ENCODE data around the gene LIPN. TPM values are rescaled to one million over a fixed set of nuclear protein-coding genes. Genes with fewer than 3 reads are reported as not detected.

The LIPN gene
- total RNA-seq, 3 donors from 2014 or later (not counting 1 experiment from before 2014, with no cell fraction given) = 0.66 to 0.83 TPM; not detected in 1

- DNase-seq (no peak), ATAC-seq (no peak)
- Mint-ChIP-seq H3K4me3 (no peak within 1 kb of the TSS), H3K9me3 (no peaks in the 10 kb centered on the region), H3K36me3 (no peaks in the 10 kb centered on the region), H3K27me3 (ENCODE audit: low read depth in 2 of 2) (no peaks in the 10 kb centered on the region), H3K4me1 (no peaks in the 10 kb centered on the region), H3K27ac (no peak within 1 kb of the TSS)
- H3K4me1 ChIP-seq (ENCODE audit: control insufficient read depth, insufficient read depth, low read length) = no peaks in the 10 kb centered on the region
- WGBS (ENCODE audit: insufficient coverage) = 96% methylated on average over 1 of the region's 2 CpGs
- H3K36me3 ChIP-seq (ENCODE audit: control insufficient read depth, insufficient read depth, low read length) = no peaks in the 10 kb centered on the region
- H3K27ac ChIP-seq (ENCODE audit: low read length) = no peak within 1 kb of the TSS
- H3K4me3 ChIP-seq (ENCODE audit: low read length) = no peak within 1 kb of the TSS
- H3K9me3 ChIP-seq (ENCODE audit: control insufficient read depth, insufficient read depth, low read length) = no peaks in the 10 kb centered on the region
- intact Hi-C loops (cut with micrococcal nuclease) = no loop called here
- H3K27me3 ChIP-seq (ENCODE audit: control insufficient read depth, insufficient read depth, low read length) = no peaks in the 10 kb centered on the region
- TF ChIP-seq CTCF (IDR thresholded peaks at IDR 0.05) = no peak
Measured at GRCh38 chr10:88802523-88803285, 42.9 kb downstream of the LIPN start, which contains the start of gene LIPM. TSS of gene LIPM (plus strand) at chr10:88802730. CDS start at chr10:88802897, 167 bp downstream.

- H3K4me3 Mint-ChIP-seq = no peak overlapping the region
- H3K27ac ChIP-seq (ENCODE audit: low read length) = no peak overlapping the region
- H3K9me3 Mint-ChIP-seq = no peaks in the 10 kb centered on the region
- no peaks in the 10 kb centered on the region for H3K27me3 ChIP-seq (ENCODE audit: control insufficient read depth, insufficient read depth, low read length)
- H3K4me1 ChIP-seq (ENCODE audit: control insufficient read depth, insufficient read depth, low read length) = no peaks in the 10 kb centered on the region
- no peak for ATAC-seq
- WGBS (ENCODE audit: insufficient coverage) = 100% methylated on average over 1 of the region's 2 CpGs
- H3K36me3 Mint-ChIP-seq = no peaks in the 10 kb centered on the region
- no peaks in the 10 kb centered on the region for H3K27me3 Mint-ChIP-seq (ENCODE audit: low read depth in 2 of 2)
- no peak overlapping the region for H3K27ac Mint-ChIP-seq
- no peaks in the 10 kb centered on the region for H3K36me3 ChIP-seq (ENCODE audit: control insufficient read depth, insufficient read depth, low read length)
- DNase-seq = no peak
- no peak for TF ChIP-seq CTCF (IDR thresholded peaks at IDR 0.05)
- H3K4me3 ChIP-seq (ENCODE audit: low read length) = no peak overlapping the region
- H3K9me3 ChIP-seq (ENCODE audit: control insufficient read depth, insufficient read depth, low read length) = no peaks in the 10 kb centered on the region
- H3K4me1 Mint-ChIP-seq = no peaks in the 10 kb centered on the region
- intact Hi-C loops (cut with micrococcal nuclease) = no loop called here
Measured at GRCh38 chr10:88803641-88804040, 43.8 kb downstream of the LIPN start.

- Histone ChIP-seq H3K4me1 (ENCODE audit: control insufficient read depth, insufficient read depth, low read length) (no peaks in the 10 kb centered on the region), H3K9me3 (ENCODE audit: control insufficient read depth, insufficient read depth, low read length) (no peaks in the 10 kb centered on the region), H3K27ac (ENCODE audit: low read length) (no peak overlapping the region), H3K27me3 (ENCODE audit: control insufficient read depth, insufficient read depth, low read length) (no peaks in the 10 kb centered on the region), H3K36me3 (ENCODE audit: control insufficient read depth, insufficient read depth, low read length) (no peaks in the 10 kb centered on the region), H3K4me3 (ENCODE audit: low read length) (no peak overlapping the region)
- Mint-ChIP-seq H3K4me3 (no peak overlapping the region), H3K27me3 (ENCODE audit: low read depth in 2 of 2) (no peaks in the 10 kb centered on the region), H3K36me3 (no peaks in the 10 kb centered on the region), H3K9me3 (no peaks in the 10 kb centered on the region), H3K4me1 (no peaks in the 10 kb centered on the region), H3K27ac (no peak overlapping the region)
- WGBS (ENCODE audit: insufficient coverage) = 89% methylated on average over 5 of the region's 6 CpGs
- TF ChIP-seq CTCF (IDR thresholded peaks at IDR 0.05) = no peak
- DNase-seq = no peak
- no peak for ATAC-seq
- intact Hi-C loops (cut with micrococcal nuclease) = no loop called here
Measured at GRCh38 chr10:88804083-88804812, 44.4 kb downstream of the LIPN start.
